GM19438 (cell line): ENCODE measurements around the gene METTL17.
"Not testable (repeated sequence)": the region's sequence is repeated elsewhere in the genome, so short reads cannot be mapped to it uniquely, and the experiment has no call there.

Experiments
- ATAC-seq: cut with Tn5 transposase; IDR thresholded peaks from one replicate; pipeline ENCODE4 v1.9.1; 2021; ENCODE audit warnings: low read depth; ENCODE audit not compliant: unreplicated experiment

The METTL17 gene

GRCh38 chr14:21023817-21024584 is 34.2 kb downstream of the METTL17 start:
- no peak for ATAC-seq

- ATAC-seq: no peak
Measured at GRCh38 chr14:21024585-21025370, 35.0 kb downstream of the METTL17 start, which contains the start of gene NDRG2. NDRG2 (minus strand) TSS chr14:21025061; CDS start chr14:21023315, 1,746 bp downstream.

GRCh38 chr14:21025371-21026273 is 35.8 kb downstream of the METTL17 start:
- no peak for ATAC-seq

- no peak for ATAC-seq
Measured at GRCh38 chr14:21026274-21026987, 36.7 kb downstream of the METTL17 start.

- ATAC-seq: no peak
Measured at GRCh38 chr14:21026988-21027315, 37.2 kb downstream of the METTL17 start.

- no peak for ATAC-seq
Measured at GRCh38 chr14:21029917-21030316, 40.1 kb downstream of the METTL17 start, which contains the start of gene TPPP2. TPPP2 (plus strand) TSS chr14:21030217; CDS start chr14:21030582, 365 bp downstream.

- no peak for ATAC-seq
Measured at GRCh38 chr14:21030531-21030930, 40.8 kb downstream of the METTL17 start.

- no peak for ATAC-seq
Measured at GRCh38 chr14:21032326-21033132, 42.7 kb downstream of the METTL17 start.

GRCh38 chr14:21033133-21033698 is 43.4 kb downstream of the METTL17 start:
- ATAC-seq: no peak

GRCh38 chr14:21034707-21035106 is 44.9 kb downstream of the METTL17 start, which contains the start of gene RNASE13:
RNASE13 (minus strand) TSS chr14:21034807; CDS start chr14:21034288, 519 bp downstream.
- ATAC-seq: no peak

- ATAC-seq: no peak
Measured at GRCh38 chr14:21036751-21037150, 47.0 kb downstream of the METTL17 start.

- no peak for ATAC-seq
Measured at GRCh38 chr14:21037156-21037555, 47.4 kb downstream of the METTL17 start.

GRCh38 chr14:21038441-21039422 is 49.0 kb downstream of the METTL17 start:
- no peak for ATAC-seq

GRCh38 chr14:21039585-21040369 is 50.0 kb downstream of the METTL17 start:
- no peak for ATAC-seq

- ATAC-seq: no peak
Measured at GRCh38 chr14:21040370-21040925, 50.7 kb downstream of the METTL17 start.

GRCh38 chr14:21040941-21041340 is 51.2 kb downstream of the METTL17 start:
- not testable (repeated sequence) for ATAC-seq
